Gastroesophageal sphincter (tissue), 3 donors: Measurements from ENCODE around the gene BCKDK.

Experiments
- CTCF ChIP-seq, 4 experiments: fragments of 200-600 bp in 2 of 4; fragments of 450-650 bp in 2 of 4; sonication (generic) in 1 of 4; IDR thresholded peaks; one replicate each; pipeline ENCODE4 v1.5.1; 2017 to 2019; ENCODE audit warnings: antibody characterized with exemption in 4 of 4, mild to moderate bottlenecking in 2 of 4, moderate library complexity in 2 of 4
- EP300 ChIP-seq: sonication (generic); formaldehyde crosslinking; IDR thresholded peaks from one replicate; pipeline ENCODE4 v1.6.1; 2017; ENCODE audit warnings: antibody characterized with exemption, mild to moderate bottlenecking
- POLR2A ChIP-seq, 2 donors: fragments of 450-650 bp; IDR thresholded peaks; one replicate each; pipeline ENCODE4 v1.6.1; 2017; ENCODE audit warnings: antibody characterized with exemption in 2 of 2, mild to moderate bottlenecking in 2 of 2, moderate library complexity in 1 of 2

GRCh38 chr16:31077592-31078396 is 30.4 kb upstream of the BCKDK start:
- TF ChIP-seq CTCF (IDR thresholded peaks at IDR 0.05) (no peak), POLR2A (IDR thresholded peaks at IDR 0.05) (no peak), EP300 (no peak)
